Mucosa of descending colon (tissue), 3 donors: ENCODE data around the gene OOSP3. TPM values are rescaled to one million over a fixed set of nuclear protein-coding genes. Genes with fewer than 3 reads are reported as not detected.

Source experiments
- ATAC-seq: fragments of 200-7000 bp; cut with Tn5 transposase; one replicate; pipeline ENCODE4 v1.9.1; 2020; ENCODE audit warnings: mild to moderate bottlenecking, moderate library complexity
- DNase-seq, 3 donors: peaks; one replicate each; pipeline ENCODE4 v3.0.0-alpha.2; 2020
- H3K36me3 ChIP-seq: fragments of 200-600 bp; one replicate; pipeline ENCODE4 v1.8.0; 2021; ENCODE audit warnings: low read depth, mild to moderate bottlenecking
- H3K4me1 ChIP-seq: fragments of 200-600 bp; one replicate; pipeline ENCODE4 v1.8.0; 2021; ENCODE audit warnings: low read depth, mild to moderate bottlenecking
- H3K4me3 ChIP-seq: fragments of 200-600 bp; one replicate; pipeline ENCODE4 v1.8.0; 2021; ENCODE audit warnings: mild to moderate bottlenecking
- H3K9me3 ChIP-seq: fragments of 200-600 bp; one replicate; pipeline ENCODE4 v1.8.0; 2021; ENCODE audit warnings: mild to moderate bottlenecking
- CTCF ChIP-seq: fragments of 200-600 bp; IDR thresholded peaks from one replicate; pipeline ENCODE4 v1.8.0; 2022; ENCODE audit warnings: antibody characterized with exemption, mild to moderate bottlenecking
- intact Hi-C, 2 donors: fragments of 100-400 bp; cut with DNase I in 1 of 2; cut with micrococcal nuclease in 1 of 2; formaldehyde crosslinking; loops; one replicate each; pipeline versions ENCODE4 v1.11.0 to v1.11.1; 2022; cut with DNase I, micrococcal nuclease
- total RNA-seq, 3 donors: library from RNA; stranded (reverse); fragmentation: NEBNext Ultra II Directional in 2 of 3; extraction: Animal tissue kit (Norgen Biotek cat#: 25700) in 2 of 3; gene quantifications; one replicate each; pipeline versions ENCODE4 v1.2.1 to v1.2.4, GENCODE V29; 2021 to 2023
- donor health status: DM: no; HTN: no; CAD: no; lungs with moderate emphysema.
- donor health status: DM: no; HTN: no; CAD: no.
- donor health status: DM: no; HTN: yes; CAD: no.

OOSP3 gene
- total RNA-seq, 3 donors from 2014 or later: 0.36 to 0.61 TPM; not detected in 1

GRCh38 chr11:59854871-59855270, 23.7 kb upstream of the OOSP3 start:
- no peak for TF ChIP-seq CTCF
- Histone ChIP-seq H3K4me1 (no peaks in the 10 kb centered on the region), H3K9me3 (no peaks in the 10 kb centered on the region), H3K4me3 (no peak overlapping the region), H3K36me3 (no peaks in the 10 kb centered on the region)
- ATAC-seq: no peak
- intact Hi-C loops: no loop called here
- DNase-seq: no peak

DNA sequence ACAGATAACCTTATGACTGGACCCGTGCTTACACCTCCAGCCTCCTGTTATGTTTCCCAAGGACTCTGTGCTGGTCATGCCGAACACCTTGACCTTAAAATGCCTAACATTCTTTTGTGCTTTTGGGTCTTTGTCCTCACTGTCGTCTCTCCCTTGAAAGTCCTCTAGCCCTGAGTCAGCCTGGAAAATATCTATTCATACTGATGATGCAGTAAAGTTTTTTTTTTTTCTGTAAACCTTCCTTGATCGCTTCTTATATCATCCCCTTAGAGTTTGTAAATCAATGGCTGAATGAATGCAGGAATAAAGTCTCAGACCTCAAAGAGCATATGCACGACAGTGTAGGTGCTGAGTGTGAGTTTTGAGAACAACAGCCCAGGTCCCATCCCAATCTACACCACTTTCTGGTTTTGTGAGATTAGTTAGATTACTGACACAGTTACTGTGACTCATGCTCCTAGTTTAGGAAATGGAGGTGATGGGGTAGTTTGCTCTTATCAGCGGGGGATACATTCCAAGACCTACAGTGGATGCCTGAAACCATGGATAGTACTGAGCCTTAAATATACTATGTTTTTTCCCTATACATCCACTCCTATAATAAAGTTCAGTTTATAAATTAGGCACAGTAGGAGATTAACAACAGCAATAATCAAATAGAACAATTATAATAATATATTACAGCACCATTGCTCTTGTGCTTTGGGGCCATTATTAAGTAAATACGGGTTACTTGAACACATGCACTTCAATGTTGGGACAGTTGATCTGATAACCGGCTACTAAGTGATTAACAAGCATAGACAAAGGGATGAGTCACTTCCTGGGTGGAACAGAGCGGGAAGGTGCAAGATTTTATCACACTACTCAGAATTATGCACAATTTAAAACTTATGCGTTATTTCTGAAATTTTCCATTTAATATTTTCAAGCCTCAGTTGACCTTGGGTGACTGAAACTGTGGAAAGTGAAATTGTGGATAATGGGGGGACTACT, 20.8 kb upstream of the OOSP3 start:
- intact Hi-C loops: no loop called here
- H3K9me3 ChIP-seq: no peaks in the 10 kb centered on the region
- H3K4me3 ChIP-seq: no peak overlapping the region
- ATAC-seq (peak; percentile 66), DNase-seq (no peak)
- H3K4me1 ChIP-seq: no peaks in the 10 kb centered on the region
- H3K36me3 ChIP-seq: no peaks in the 10 kb centered on the region
- TF ChIP-seq CTCF: no peak

DNA sequence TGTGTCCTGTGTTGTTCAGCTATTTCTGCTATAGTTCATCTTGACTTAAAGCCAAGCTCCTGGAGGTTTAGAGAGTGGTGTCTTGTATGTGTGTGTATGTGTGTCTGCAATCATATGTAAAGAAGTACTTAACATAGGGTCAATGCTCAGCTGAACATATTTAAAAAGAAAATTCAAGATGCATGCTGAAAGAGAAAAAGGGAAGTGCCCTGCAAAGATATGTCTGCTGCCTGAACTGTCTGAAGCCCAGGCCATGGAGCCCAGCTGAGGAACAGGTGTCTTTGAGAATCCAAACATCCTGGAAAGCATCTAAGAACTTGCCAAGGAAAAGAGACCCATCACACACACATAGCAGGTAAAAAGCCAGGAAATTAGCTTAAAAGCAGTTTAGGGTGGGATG, 18.9 kb upstream of the OOSP3 start:
- intact Hi-C loops: no loop called here
- Histone ChIP-seq H3K9me3 (no peaks in the 10 kb centered on the region), H3K36me3 (no peaks in the 10 kb centered on the region), H3K4me1 (no peaks in the 10 kb centered on the region), H3K4me3 (no peak overlapping the region)
- no peak for TF ChIP-seq CTCF
- ATAC-seq: no peak
- DNase-seq: no peak

DNA sequence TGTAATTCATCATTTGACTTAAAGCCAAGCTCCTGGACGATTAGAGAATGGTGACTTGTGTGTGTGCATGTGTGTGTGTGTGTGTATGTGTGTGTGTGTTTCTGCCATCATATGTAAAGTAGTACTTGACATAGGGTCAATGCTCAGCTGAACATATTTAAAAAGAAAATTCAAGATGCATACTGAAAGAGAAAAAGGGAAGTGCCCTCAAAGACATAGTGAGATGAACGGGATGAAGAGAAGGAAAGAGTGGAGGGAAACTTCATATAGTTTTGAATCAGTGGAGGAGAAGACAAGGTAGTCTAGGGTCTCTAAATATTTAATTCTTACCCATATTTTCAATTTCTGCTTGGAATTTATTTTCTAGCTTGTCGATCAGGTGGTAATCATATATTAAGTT, 16.3 kb upstream of the OOSP3 start:
- TF ChIP-seq CTCF: no peak
- Histone ChIP-seq H3K4me3 (no peak overlapping the region), H3K36me3 (no peaks in the 10 kb centered on the region), H3K9me3 (no peaks in the 10 kb centered on the region), H3K4me1 (no peaks in the 10 kb centered on the region)
- DNase-seq (no peak), ATAC-seq (no peak)
- intact Hi-C loops: no loop called here

DNA sequence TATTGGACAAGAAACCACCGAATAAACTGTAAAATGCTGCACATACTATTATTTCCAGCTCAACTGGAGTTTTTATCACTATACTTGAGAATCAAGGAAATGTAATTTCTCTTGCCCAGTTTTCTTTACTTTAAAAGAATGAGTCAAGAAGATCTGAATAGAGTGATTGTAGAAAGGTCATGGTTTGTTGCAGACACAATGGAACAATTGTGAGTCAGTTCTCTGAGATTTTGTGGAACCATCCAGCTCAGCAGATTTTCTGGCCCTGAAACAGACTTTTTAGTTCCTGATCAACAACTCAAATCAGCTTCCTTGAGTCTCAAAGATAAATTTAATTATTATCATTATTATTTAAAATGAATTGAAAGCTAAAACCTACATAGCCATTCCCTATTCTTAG, 13.6 kb upstream of the OOSP3 start:
- H3K4me1 ChIP-seq: no peaks in the 10 kb centered on the region
- TF ChIP-seq CTCF: no peak
- no peaks in the 10 kb centered on the region for H3K36me3 ChIP-seq
- intact Hi-C loops: no loop called here
- no peak for ATAC-seq
- no peak overlapping the region for H3K4me3 ChIP-seq
- no peaks in the 10 kb centered on the region for H3K9me3 ChIP-seq
- DNase-seq: no peak
